A549 (cell line): Measurements from ENCODE around the gene ARHGAP42. TPM values are rescaled to one million over a fixed set of nuclear protein-coding genes. Genes with fewer than 3 reads are reported as not detected.

ENCODE experiments used
- ATAC-seq, 2 experiments: fragments of 200-7000 bp in 1 of 2; fragments of >200 bp in 1 of 2; cut with Nextera tagmentation in 1 of 2; cut with Tn5 transposase in 1 of 2; 3 replicates each; pipeline versions ENCODE4 v1.8.0 to v1.9.1; 2018 to 2020; ENCODE audit warnings: mild to moderate bottlenecking in 1 of 2, moderate library complexity in 1 of 2
- CTCF ChIA-PET: fragments of 300-600 bp; sonication (Branson Sonifier 250); formaldehyde crosslinking; extraction: SDS; loops from one replicate; lab custom pipeline; 2021; ENCODE audit warnings: antibody characterized with exemption, inconsistent platforms; lab: Yijun Ruan, JAX
- POLR2A ChIA-PET: fragments of 350-600 bp; formaldehyde crosslinking; extraction: SDS; loops from one replicate; lab custom pipeline; 2021; ENCODE audit warnings: antibody characterized with exemption, inconsistent platforms; lab: Yijun Ruan, JAX
- DNase-seq, 2 experiments: peaks; one replicate each; pipeline versions ENCODE4 v3.0.0 to v3.0.0-alpha.2; 2011 to 2016; ENCODE audit warnings: low read depth in 1 of 2, low spot score in 1 of 2
- FAIRE-seq: peaks from 2 replicates; lab custom pipeline; 2011; peaks lifted over from hg19 to GRCh38; lab: Jason Lieb, UNC
- H3K27ac ChIP-seq, 2 experiments: fragments of >200 bp; sonication (Bioruptor Twin); formaldehyde crosslinking; 3 replicates each; pipeline ENCODE4 v1.5.1; 2016 to 2017
- H3K4me1 ChIP-seq: fragments of >200 bp; sonication (Bioruptor Twin); formaldehyde crosslinking; 3 replicates; pipeline ENCODE4 v1.6.1; 2016
- H3K4me2 ChIP-seq: fragments of >200 bp; sonication (Bioruptor Twin); formaldehyde crosslinking; 3 replicates; pipeline ENCODE4 v1.6.1; 2016
- H3K4me3 ChIP-seq: fragments of >200 bp; sonication (Bioruptor Twin); formaldehyde crosslinking; 3 replicates; pipeline ENCODE4 v1.5.1; 2016
- H3K9me3 ChIP-seq: fragments of >200 bp; sonication (Bioruptor Twin); formaldehyde crosslinking; 3 replicates; pipeline ENCODE4 v1.6.1; 2016
- BHLHE40 ChIP-seq: IDR thresholded peaks from 2 replicates; pipeline ENCODE4 v1.6.1; 2012; ENCODE audit warnings: low read depth, low read length, inconsistent platforms
- CEBPB ChIP-seq, 2 experiments: fragments of >200 bp in 1 of 2; sonication (Bioruptor Twin) in 1 of 2; formaldehyde crosslinking in 1 of 2; IDR thresholded peaks; 2 replicates each; pipeline ENCODE4 v1.6.1; 2012 to 2016
- CHD2 ChIP-seq: fragments of 150-350 bp; IDR thresholded peaks from 2 replicates; pipeline ENCODE4 v1.6.1; 2014; ENCODE audit warnings: low read length; ENCODE audit not compliant: partially characterized antibody
- EHF ChIP-seq: fragments of 250-450 bp; sonication (Bioruptor Pico); IDR thresholded peaks from 2 replicates; pipeline ENCODE4 v1.5.0; 2020; ENCODE audit warnings: mild to moderate bottlenecking
- FOSB ChIP-seq: fragments of 250-450 bp; sonication (Bioruptor Pico); IDR thresholded peaks from 2 replicates; pipeline ENCODE4 v1.5.0; 2020; ENCODE audit warnings: mild to moderate bottlenecking, moderate library complexity
- FOSL2 ChIP-seq, 2 experiments: fragments of 450-650 bp in 1 of 2; fragments of >200 bp in 1 of 2; sonication (Bioruptor Twin) in 1 of 2; formaldehyde crosslinking; IDR thresholded peaks; 2 replicates each; pipeline versions ENCODE4 v1.5.0 to v1.6.1; 2016 to 2020; ENCODE audit warnings: mild to moderate bottlenecking in 1 of 2, moderate library complexity in 1 of 2
- GATA3 ChIP-seq: IDR thresholded peaks from 2 replicates; pipeline ENCODE4 v1.6.1; 2012; ENCODE audit warnings: borderline replicate concordance
- HMGXB4 ChIP-seq: fragments of 250-450 bp; sonication (Bioruptor Pico); IDR thresholded peaks from 2 replicates; pipeline ENCODE4 v1.5.0; 2021; ENCODE audit warnings: mild to moderate bottlenecking, moderate library complexity, borderline replicate concordance
- HOXA7 ChIP-seq: fragments of 250-450 bp; sonication (Bioruptor Pico); IDR thresholded peaks from 2 replicates; pipeline ENCODE4 v1.5.0; 2020; ENCODE audit warnings: mild to moderate bottlenecking, moderate library complexity
- HOXB13 ChIP-seq: fragments of 250-450 bp; sonication (Bioruptor Pico); IDR thresholded peaks from 2 replicates; pipeline ENCODE4 v1.5.0; 2020; ENCODE audit warnings: low read depth, mild to moderate bottlenecking, moderate library complexity
- JUN ChIP-seq, 2 experiments: fragments of >200 bp; sonication (Bioruptor Twin); formaldehyde crosslinking; IDR thresholded peaks; 2 replicates in 1 of 2; 3 replicates in 1 of 2; pipeline ENCODE4 v1.6.1; 2016 to 2017
- JUNB ChIP-seq: fragments of >200 bp; sonication (Bioruptor Twin); formaldehyde crosslinking; IDR thresholded peaks from 2 replicates; pipeline ENCODE4 v1.6.1; 2016
- MAFK ChIP-seq: fragments of 450-650 bp; IDR thresholded peaks from 2 replicates; pipeline ENCODE4 v1.6.1; 2014; ENCODE audit not compliant: partially characterized antibody
- MYC ChIP-seq: IDR thresholded peaks from 2 replicates; pipeline ENCODE4 v1.6.1; 2012; ENCODE audit warnings: mild to moderate bottlenecking, inconsistent platforms, low read length, improper control_type of control experiment, borderline replicate concordance
- NR3C1 ChIP-seq: fragments of >200 bp; sonication (Bioruptor Twin); formaldehyde crosslinking; IDR thresholded peaks from 3 replicates; pipeline ENCODE4 v1.6.1; 2017
- PBX3 ChIP-seq: IDR thresholded peaks from 2 replicates; pipeline ENCODE4 v1.6.1; 2012
- PHF8 ChIP-seq: fragments of 200-600 bp; sonication (generic); IDR thresholded peaks from 2 replicates; pipeline ENCODE4 v1.6.1; 2016; ENCODE audit warnings: low read depth, mild to moderate bottlenecking, antibody characterized with exemption, moderate library complexity, borderline replicate concordance
- POLR2A ChIP-seq: IDR thresholded peaks from 2 replicates; pipeline ENCODE4 v1.6.1; 2012; ENCODE audit warnings: mild to moderate bottlenecking, low read length
- RAD21 ChIP-seq, 2 experiments: fragments of >200 bp in 1 of 2; sonication (Bioruptor Twin) in 1 of 2; formaldehyde crosslinking in 1 of 2; IDR thresholded peaks in 1 of 2; conservative IDR thresholded peaks in 1 of 2; 2 replicates in 1 of 2; 3 replicates in 1 of 2; pipeline ENCODE4 v1.6.1; 2012 to 2018; ENCODE audit warnings: inconsistent platforms in 1 of 2
- REST ChIP-seq: fragments of 200-600 bp; sonication (generic); IDR thresholded peaks from 2 replicates; pipeline ENCODE4 v1.6.1; 2016; ENCODE audit warnings: antibody characterized with exemption, mild to moderate bottlenecking, moderate library complexity
- RNF2 ChIP-seq: fragments of 200-600 bp; sonication (generic); IDR thresholded peaks from 2 replicates; pipeline ENCODE4 v1.6.1; 2016; ENCODE audit warnings: low read depth, mild to moderate bottlenecking, antibody characterized with exemption, moderate library complexity, borderline replicate concordance
- TP53 ChIP-seq: fragments of 250-450 bp; sonication (Bioruptor Pico); IDR thresholded peaks from 2 replicates; pipeline ENCODE4 v1.5.0; 2021; ENCODE audit warnings: mild to moderate bottlenecking, moderate library complexity
- WGBS: methylation state at CpG from one replicate; pipeline ENCODE4 v1.1.6; 2017; ENCODE audit errors: missing lambda C conversion rate; 5-methylcytosine and 5-hydroxymethylcytosine counted together
- polyA plus RNA-seq, 4 experiments: library from polyadenylated mRNA; depleted of rRNA in 3 of 4; stranded (reverse); fragments of >200 nt; fragmentation: RNase III in 1 of 4; extraction: RNeasy Plus Mini Kit Qiagen cat#74134 plus additional on column Dnase treatment in 1 of 4; gene quantifications; 2 replicates in 3 of 4; 3 replicates in 1 of 4; pipeline ENCODE4 v1.2.3, GENCODE V29; 2011 to 2017
- TF ChIP-seq, protein P1 (sequence below): IDR thresholded peaks from 2 replicates; pipeline ENCODE4 v1.6.1; 2012; ENCODE audit warnings: low read depth, borderline replicate concordance

ARHGAP42 gene
- polyA plus RNA-seq, 2 of the 4 experiments (the other 2 are of a cell fraction), result 5.1 to 17.0 TPM

- WGBS, result 72% methylated on average over 4 of the region's 4 CpGs
- POLR2A ChIA-PET, result no interaction called here
- TF ChIP-seq MYC, result no peak
- TF ChIP-seq EHF (CRISPR knock-in tag), result no peak
- TF ChIP-seq HOXA7 (CRISPR knock-in tag), result no peak
- TF ChIP-seq HOXB13 (CRISPR knock-in tag), result no peak
- no peak for TF ChIP-seq FOSB
- TF ChIP-seq POLR2A, result no peak
- no peak for TF ChIP-seq CEBPB (IDR thresholded peaks at IDR 0.05)
- no peaks in the 10 kb centered on the region for H3K4me1 ChIP-seq
- no peaks in the 10 kb centered on the region for H3K9me3 ChIP-seq
- H3K4me3 ChIP-seq, result no peak overlapping the region
- no peak for FAIRE-seq
- no peak overlapping the region for H3K27ac ChIP-seq
- no peak overlapping the region for H3K4me2 ChIP-seq
- no peak for ATAC-seq
- CTCF ChIA-PET, result no interaction called here
- no peak for DNase-seq
Measured at GRCh38 chr11:100957499-100957898, 270.4 kb downstream of the ARHGAP42 start.

- CTCF ChIA-PET, result no interaction called here
- FAIRE-seq, result no peak
- POLR2A ChIA-PET, result no interaction called here
Measured at GRCh38 chr11:100961633-100962032, 274.5 kb downstream of the ARHGAP42 start.

GRCh38 chr11:100963375-100963774 lies 276.3 kb downstream of the ARHGAP42 start:
- POLR2A ChIA-PET, result no interaction called here
- CTCF ChIA-PET, result no interaction called here
- DNase-seq (no peak), FAIRE-seq (no peak), ATAC-seq (no peak)
- Histone ChIP-seq H3K27ac (no peak overlapping the region), H3K4me2 (no peak overlapping the region), H3K4me1 (no peaks in the 10 kb centered on the region), H3K9me3 (no peaks in the 10 kb centered on the region), H3K4me3 (no peak overlapping the region)
- TF ChIP-seq REST, result no peak
- TF ChIP-seq MAFK, result no peak
- TF ChIP-seq FOSB, result no peak
- TF ChIP-seq NR3C1, result no peak
- no peak for TF ChIP-seq HOXA7 (CRISPR knock-in tag)
- no peak for TF ChIP-seq JUNB
- no peak for TF ChIP-seq GATA3
- no peak for TF ChIP-seq BHLHE40
- TF ChIP-seq PBX3, result no peak
- 4% methylated on average over 1 of the region's 1 CpG for WGBS

More at GRCh38 chr11:100961633-100962032, 274.5 kb downstream of the ARHGAP42 start:
- TF ChIP-seq HOXA7 (CRISPR knock-in tag) (no peak), HMGXB4 (no peak), RAD21 (conservative IDR thresholded peaks at IDR 0.05 in 1 of 2, IDR thresholded peaks at IDR 0.05 in 1 of 2) (no peak), CHD2 (no peak), FOSL2 (IDR thresholded peaks at IDR 0.05) (no peak), FOSL2 (CRISPR knock-in tag; IDR thresholded peaks at IDR 0.05) (no peak), RNF2 (no peak), JUN (IDR thresholded peaks at IDR 0.05) (no peak), HOXB13 (CRISPR knock-in tag) (no peak), TP53 (CRISPR knock-in tag) (no peak), PHF8 (no peak)
- TF ChIP-seq, protein P1, sequence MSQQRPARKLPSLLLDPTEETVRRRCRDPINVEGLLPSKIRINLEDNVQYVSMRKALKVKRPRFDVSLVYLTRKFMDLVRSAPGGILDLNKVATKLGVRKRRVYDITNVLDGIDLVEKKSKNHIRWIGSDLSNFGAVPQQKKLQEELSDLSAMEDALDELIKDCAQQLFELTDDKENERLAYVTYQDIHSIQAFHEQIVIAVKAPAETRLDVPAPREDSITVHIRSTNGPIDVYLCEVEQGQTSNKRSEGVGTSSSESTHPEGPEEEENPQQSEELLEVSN, result no peak
- no peak for DNase-seq
- Histone ChIP-seq H3K4me1 (no peaks in the 10 kb centered on the region), H3K4me2 (no peak overlapping the region), H3K27ac (no peak overlapping the region), H3K9me3 (no peaks in the 10 kb centered on the region), H3K4me3 (no peak overlapping the region)
- no peak for ATAC-seq
- 63% methylated on average over 2 of the region's 2 CpGs for WGBS
